ENCODE results near the gene SEC14L5.

DNA sequence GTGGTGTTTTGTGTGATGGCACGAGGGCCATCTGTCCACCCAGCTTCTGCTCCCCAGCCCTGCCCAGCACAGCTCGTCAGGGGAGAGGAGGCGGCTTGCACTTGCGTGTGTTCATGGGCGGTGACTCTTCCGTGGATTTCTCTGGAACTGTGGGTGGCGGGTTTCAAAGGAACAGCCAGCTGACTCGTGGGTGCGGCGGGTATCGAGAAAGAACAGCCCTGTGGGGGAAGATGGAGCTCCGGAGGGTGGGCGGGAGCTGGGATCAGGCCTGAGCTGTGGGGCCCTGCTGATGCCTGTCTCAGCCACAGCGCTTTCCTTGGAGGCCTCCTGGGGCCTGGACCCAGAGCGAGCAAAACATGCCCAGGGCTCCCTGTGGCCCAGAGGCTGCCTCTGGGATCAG is 62.4 kb downstream of the SEC14L5 start:
- TF ChIP-seq GATA2 (IDR thresholded peaks at IDR 0.05; ENCODE audit: low read depth, low read length) (no peak), GATA3 (IDR thresholded peaks at IDR 0.05; ENCODE audit: low read depth, low read length) (no peak)
